Thyroid gland (tissue), 4 donors: ENCODE data around the gene ETV5.

ENCODE experiments used
- POLR2A ChIP-seq, 2 donors: fragments of 450-650 bp; IDR thresholded peaks; one replicate each; pipeline ENCODE4 v1.6.1; 2017; ENCODE audit warnings: antibody characterized with exemption in 2 of 2, mild to moderate bottlenecking in 2 of 2, moderate library complexity in 1 of 2
- TF ChIP-seq, protein P1 (sequence below), 6 experiments: fragments of 200-600 bp in 3 of 6; fragments of 450-650 bp in 3 of 6; sonication (generic) in 3 of 6; IDR thresholded peaks; one replicate each; pipeline ENCODE4 v1.5.1; 2016 to 2019; ENCODE audit warnings: antibody characterized with exemption in 6 of 6, mild to moderate bottlenecking in 2 of 6, inconsistent platforms in 1 of 6, moderate library complexity in 1 of 6

DNA sequence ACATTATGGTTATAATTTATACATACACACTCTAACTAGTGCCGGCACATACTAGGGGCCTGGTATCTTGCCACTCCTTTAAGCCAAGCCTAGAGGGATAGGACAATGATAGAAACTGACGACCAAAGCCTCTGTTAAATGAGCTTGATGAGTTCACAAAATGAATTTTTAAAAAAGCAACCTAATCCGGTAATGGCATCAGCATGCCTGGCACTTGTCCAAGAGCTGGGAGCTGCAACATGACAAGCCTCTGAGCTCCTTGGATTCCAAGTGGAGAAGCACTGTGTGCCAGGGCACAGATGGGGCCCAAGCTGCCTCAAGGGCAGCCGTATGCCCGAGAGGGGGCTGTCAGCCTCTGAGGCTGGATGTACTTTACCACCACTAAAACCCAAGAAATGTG lies 9.7 kb downstream of the ETV5 start:
- TF ChIP-seq, protein P1, sequence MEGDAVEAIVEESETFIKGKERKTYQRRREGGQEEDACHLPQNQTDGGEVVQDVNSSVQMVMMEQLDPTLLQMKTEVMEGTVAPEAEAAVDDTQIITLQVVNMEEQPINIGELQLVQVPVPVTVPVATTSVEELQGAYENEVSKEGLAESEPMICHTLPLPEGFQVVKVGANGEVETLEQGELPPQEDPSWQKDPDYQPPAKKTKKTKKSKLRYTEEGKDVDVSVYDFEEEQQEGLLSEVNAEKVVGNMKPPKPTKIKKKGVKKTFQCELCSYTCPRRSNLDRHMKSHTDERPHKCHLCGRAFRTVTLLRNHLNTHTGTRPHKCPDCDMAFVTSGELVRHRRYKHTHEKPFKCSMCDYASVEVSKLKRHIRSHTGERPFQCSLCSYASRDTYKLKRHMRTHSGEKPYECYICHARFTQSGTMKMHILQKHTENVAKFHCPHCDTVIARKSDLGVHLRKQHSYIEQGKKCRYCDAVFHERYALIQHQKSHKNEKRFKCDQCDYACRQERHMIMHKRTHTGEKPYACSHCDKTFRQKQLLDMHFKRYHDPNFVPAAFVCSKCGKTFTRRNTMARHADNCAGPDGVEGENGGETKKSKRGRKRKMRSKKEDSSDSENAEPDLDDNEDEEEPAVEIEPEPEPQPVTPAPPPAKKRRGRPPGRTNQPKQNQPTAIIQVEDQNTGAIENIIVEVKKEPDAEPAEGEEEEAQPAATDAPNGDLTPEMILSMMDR (IDR thresholded peaks at IDR 0.05): no peak
- TF ChIP-seq POLR2A (IDR thresholded peaks at IDR 0.05): no peak
